GM12878 (cell line): Measurements from ENCODE around the gene KRT75.

Experiments
- FOS ChIP-seq: IDR thresholded peaks from 3 replicates; pipeline ENCODE4 v1.6.1; 2011; ENCODE audit warnings: borderline replicate concordance; ENCODE audit not compliant: insufficient read length; ENCODE audit errors: extremely low read depth
- HCFC1 ChIP-seq: fragments of 150-350 bp; IDR thresholded peaks from 2 replicates; pipeline ENCODE4 v1.6.1; 2014; ENCODE audit warnings: low read length
- POLR2A ChIP-seq: IDR thresholded peaks from 2 replicates; pipeline ENCODE4 v1.6.1; 2011; ENCODE audit warnings: low read depth, mild to moderate bottlenecking, low read length
- POLR2AphosphoS2 ChIP-seq: IDR thresholded peaks from 2 replicates; pipeline ENCODE4 v1.6.1; 2011; ENCODE audit warnings: low read depth, mild to moderate bottlenecking, low read length, improper control_type of control experiment, moderate library complexity
- RCOR1 ChIP-seq: conservative IDR thresholded peaks from 2 replicates; pipeline ENCODE4 v1.6.1; 2012; ENCODE audit warnings: low read depth, low read length, improper control_type of control experiment
- YY1 ChIP-seq: IDR thresholded peaks from 2 replicates; pipeline ENCODE4 v1.6.1; 2011; ENCODE audit warnings: low read depth, mild to moderate bottlenecking, low read length
- TF ChIP-seq, protein P1 (sequence below): IDR thresholded peaks from 2 replicates; pipeline ENCODE4 v1.6.1; 2011; ENCODE audit warnings: low read depth, low read length, improper control_type of control experiment, borderline replicate concordance
- TF ChIP-seq, protein P2 (sequence below), 3 experiments: IDR thresholded peaks in 2 of 3; conservative IDR thresholded peaks in 1 of 3; 2 replicates each; pipeline ENCODE4 v1.5.1; 2011; ENCODE audit warnings: low read depth in 3 of 3, low read length in 3 of 3, mild to moderate bottlenecking in 3 of 3, control low read depth in 2 of 3, moderate library complexity in 2 of 3, inconsistent platforms in 1 of 3, mixed read lengths in 1 of 3; ENCODE audit not compliant: control insufficient read depth in 2 of 3, insufficient read depth in 1 of 3; ENCODE audit errors: extremely low read depth in 1 of 3
- TF ChIP-seq, protein P3 (sequence below): fragments of 450-650 bp; IDR thresholded peaks from 2 replicates; pipeline ENCODE4 v1.6.1; 2017; ENCODE audit warnings: mild to moderate bottlenecking

DNA sequence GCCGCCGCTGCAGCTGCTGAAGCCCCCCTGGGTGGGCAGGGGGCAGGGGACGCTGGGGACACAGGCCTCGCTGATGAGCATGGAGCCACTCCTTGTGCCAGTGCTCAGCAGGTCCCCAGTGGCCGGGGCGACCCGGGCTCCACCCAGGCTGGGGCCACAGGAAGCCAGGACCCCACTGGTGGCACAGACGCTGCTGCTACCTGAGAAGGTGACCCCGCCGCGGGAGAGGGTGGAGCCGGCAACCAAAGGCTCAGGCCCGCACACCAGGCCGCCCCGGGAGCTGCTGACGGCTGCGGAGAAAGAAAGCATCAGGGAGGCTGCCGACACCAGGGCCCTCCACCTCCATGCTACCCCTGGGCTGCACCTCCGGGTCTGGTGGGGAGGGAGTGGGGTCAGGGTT is 56.1 kb downstream of the KRT75 start:
- TF ChIP-seq, protein P1, sequence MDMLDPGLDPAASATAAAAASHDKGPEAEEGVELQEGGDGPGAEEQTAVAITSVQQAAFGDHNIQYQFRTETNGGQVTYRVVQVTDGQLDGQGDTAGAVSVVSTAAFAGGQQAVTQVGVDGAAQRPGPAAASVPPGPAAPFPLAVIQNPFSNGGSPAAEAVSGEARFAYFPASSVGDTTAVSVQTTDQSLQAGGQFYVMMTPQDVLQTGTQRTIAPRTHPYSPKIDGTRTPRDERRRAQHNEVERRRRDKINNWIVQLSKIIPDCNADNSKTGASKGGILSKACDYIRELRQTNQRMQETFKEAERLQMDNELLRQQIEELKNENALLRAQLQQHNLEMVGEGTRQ = no peak
- TF ChIP-seq HCFC1 = no peak
- TF ChIP-seq POLR2AphosphoS2 = no peak
- TF ChIP-seq RCOR1 = no peak
- TF ChIP-seq, protein P2, sequence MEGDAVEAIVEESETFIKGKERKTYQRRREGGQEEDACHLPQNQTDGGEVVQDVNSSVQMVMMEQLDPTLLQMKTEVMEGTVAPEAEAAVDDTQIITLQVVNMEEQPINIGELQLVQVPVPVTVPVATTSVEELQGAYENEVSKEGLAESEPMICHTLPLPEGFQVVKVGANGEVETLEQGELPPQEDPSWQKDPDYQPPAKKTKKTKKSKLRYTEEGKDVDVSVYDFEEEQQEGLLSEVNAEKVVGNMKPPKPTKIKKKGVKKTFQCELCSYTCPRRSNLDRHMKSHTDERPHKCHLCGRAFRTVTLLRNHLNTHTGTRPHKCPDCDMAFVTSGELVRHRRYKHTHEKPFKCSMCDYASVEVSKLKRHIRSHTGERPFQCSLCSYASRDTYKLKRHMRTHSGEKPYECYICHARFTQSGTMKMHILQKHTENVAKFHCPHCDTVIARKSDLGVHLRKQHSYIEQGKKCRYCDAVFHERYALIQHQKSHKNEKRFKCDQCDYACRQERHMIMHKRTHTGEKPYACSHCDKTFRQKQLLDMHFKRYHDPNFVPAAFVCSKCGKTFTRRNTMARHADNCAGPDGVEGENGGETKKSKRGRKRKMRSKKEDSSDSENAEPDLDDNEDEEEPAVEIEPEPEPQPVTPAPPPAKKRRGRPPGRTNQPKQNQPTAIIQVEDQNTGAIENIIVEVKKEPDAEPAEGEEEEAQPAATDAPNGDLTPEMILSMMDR (IDR thresholded peaks at IDR 0.05 in 2 of 3, conservative IDR thresholded peaks at IDR 0.05 in 1 of 3; ENCODE audit: control insufficient read depth in 2 of 3, extremely low read depth in 1 of 3, insufficient read depth in 1 of 3, low read depth in 3 of 3, low read length in 3 of 3) = no peak
- no peak for TF ChIP-seq FOS
- TF ChIP-seq, protein P3, sequence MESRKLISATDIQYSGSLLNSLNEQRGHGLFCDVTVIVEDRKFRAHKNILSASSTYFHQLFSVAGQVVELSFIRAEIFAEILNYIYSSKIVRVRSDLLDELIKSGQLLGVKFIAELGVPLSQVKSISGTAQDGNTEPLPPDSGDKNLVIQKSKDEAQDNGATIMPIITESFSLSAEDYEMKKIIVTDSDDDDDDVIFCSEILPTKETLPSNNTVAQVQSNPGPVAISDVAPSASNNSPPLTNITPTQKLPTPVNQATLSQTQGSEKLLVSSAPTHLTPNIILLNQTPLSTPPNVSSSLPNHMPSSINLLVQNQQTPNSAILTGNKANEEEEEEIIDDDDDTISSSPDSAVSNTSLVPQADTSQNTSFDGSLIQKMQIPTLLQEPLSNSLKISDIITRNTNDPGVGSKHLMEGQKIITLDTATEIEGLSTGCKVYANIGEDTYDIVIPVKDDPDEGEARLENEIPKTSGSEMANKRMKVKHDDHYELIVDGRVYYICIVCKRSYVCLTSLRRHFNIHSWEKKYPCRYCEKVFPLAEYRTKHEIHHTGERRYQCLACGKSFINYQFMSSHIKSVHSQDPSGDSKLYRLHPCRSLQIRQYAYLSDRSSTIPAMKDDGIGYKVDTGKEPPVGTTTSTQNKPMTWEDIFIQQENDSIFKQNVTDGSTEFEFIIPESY = no peak
- no peak for TF ChIP-seq YY1
- TF ChIP-seq POLR2A = no peak
